ENCODE results near the gene RPN1. TPM values are rescaled to one million over a fixed set of nuclear protein-coding genes. Genes with fewer than 3 reads are reported as not detected.

The RPN1 gene
- total RNA-seq, 1 donor from 2014 or later = 149 TPM

DNA sequence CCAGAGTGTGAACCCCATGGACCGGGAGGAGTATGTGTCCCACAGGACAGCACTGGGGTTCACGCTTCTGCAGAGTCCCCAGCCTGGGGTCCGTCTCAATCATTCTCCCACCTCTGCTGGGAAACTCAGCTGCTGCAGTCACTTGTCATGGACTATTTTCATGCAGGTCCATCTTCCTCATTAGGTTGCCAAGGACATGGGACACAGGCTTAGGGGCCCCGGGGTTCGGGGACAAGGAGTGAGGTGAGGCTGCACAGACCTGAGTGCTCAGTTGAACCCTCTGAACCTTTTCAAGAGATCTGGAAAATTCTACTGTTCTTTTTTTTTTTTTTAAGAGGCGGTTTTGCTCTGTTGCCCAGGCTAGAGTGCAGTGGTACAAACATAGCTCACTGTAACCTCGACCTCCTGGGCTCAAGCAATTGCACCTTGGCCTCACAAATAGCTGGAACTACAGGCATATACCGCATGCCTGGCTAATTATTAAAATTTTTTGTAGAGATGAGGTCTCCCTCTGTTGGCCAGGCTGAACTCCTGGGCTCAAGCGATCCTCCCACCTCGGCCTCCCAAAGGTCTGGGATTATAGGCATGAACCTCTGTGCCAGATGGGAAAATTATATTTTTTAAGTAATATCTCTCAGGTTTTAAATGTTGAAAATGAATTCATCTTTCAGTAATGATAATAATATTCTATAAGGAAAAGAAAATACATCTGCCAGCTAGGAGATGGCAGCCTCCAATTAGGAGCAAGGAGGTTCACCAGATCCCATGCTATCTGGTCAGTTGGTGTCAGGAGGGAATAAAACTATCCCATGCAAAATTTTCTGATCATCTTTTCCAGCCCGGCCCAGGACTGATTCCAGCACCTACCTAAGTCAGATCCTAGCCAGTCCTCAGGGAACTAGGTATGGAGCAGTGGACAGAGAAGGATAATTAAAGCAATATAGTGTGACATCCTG lies 45.2 kb downstream of the RPN1 start:
- Histone ChIP-seq H3K9me3 (no peaks in the 10 kb centered on the region), H3K4me1 (peaks cover 14% of the 10 kb centered on the region), H3K27me3 (no peaks in the 10 kb centered on the region), H3K4me3 (no peak overlapping the region), H3K27ac (no peak overlapping the region), H3K36me3 (no peaks in the 10 kb centered on the region)
- intact Hi-C loops (cut with DNase I) = loop anchor here (10.0 kb wide), 1 partner anchor 431 kb away; no protein-coding TSS in a partner anchor
- no peak for TF ChIP-seq POLR2AphosphoS5 (IDR thresholded peaks at IDR 0.05; ENCODE audit: insufficient read depth in 1 of 2, low read depth in 1 of 2)
- TF ChIP-seq CTCF (IDR thresholded peaks at IDR 0.05) = no peak
- TF ChIP-seq POLR2A (IDR thresholded peaks at IDR 0.05) = no peak
- DNase-seq (ENCODE audit: extremely low spot score in 2 of 2) = no peak

GRCh38 chr3:128603811-128604775 lies 46.5 kb downstream of the RPN1 start:
- DNase-seq (ENCODE audit: extremely low spot score in 2 of 2) = no peak
- peaks cover 14% of the 10 kb centered on the region for H3K4me1 ChIP-seq
- H3K9me3 ChIP-seq = no peaks in the 10 kb centered on the region
- no peaks in the 10 kb centered on the region for H3K36me3 ChIP-seq
- no peaks in the 10 kb centered on the region for H3K27me3 ChIP-seq
- H3K27ac ChIP-seq = no peak overlapping the region
- intact Hi-C loops (cut with DNase I) = loop anchor here (10.0 kb wide), 1 partner anchor 429 kb away; no protein-coding TSS in a partner anchor
- TF ChIP-seq POLR2AphosphoS5 (IDR thresholded peaks at IDR 0.05; ENCODE audit: insufficient read depth in 1 of 2, low read depth in 1 of 2) (no peak), POLR2A (IDR thresholded peaks at IDR 0.05) (no peak)
- H3K4me3 ChIP-seq = no peak overlapping the region

DNA sequence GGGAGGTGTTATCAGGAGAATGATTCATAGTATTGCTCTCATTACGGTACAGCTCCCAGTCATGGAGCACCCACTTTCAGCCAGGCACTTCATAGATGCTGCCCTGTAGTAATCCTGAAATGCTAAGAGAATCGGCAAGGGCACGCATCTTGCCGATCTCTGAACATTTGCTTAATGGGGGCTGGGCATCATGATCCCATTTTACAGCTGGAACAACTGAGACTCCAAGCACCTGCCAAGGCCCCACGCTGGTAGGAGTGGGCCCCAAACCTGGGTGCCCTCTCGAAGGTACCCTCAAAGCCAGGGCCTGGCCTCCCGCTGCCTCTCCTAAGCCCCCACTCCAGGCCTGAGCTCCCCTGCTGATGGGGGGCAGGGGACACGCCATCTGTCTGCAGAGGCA lies 47.3 kb downstream of the RPN1 start:
- no peak for TF ChIP-seq CTCF (IDR thresholded peaks at IDR 0.05)
- no peak for TF ChIP-seq POLR2AphosphoS5 (IDR thresholded peaks at IDR 0.05; ENCODE audit: insufficient read depth in 1 of 2, low read depth in 1 of 2)
- no peak for TF ChIP-seq POLR2A (IDR thresholded peaks at IDR 0.05)
- DNase-seq (ENCODE audit: extremely low spot score in 2 of 2) = no peak
- Histone ChIP-seq H3K4me1 (peaks cover 9% of the 10 kb centered on the region), H3K4me3 (no peak overlapping the region), H3K36me3 (no peaks in the 10 kb centered on the region), H3K9me3 (no peaks in the 10 kb centered on the region), H3K27ac (no peak overlapping the region), H3K27me3 (no peaks in the 10 kb centered on the region)
- intact Hi-C loops (cut with DNase I) = loop anchor here (10.0 kb wide), 1 partner anchor 429 kb away; no protein-coding TSS in a partner anchor

DNA sequence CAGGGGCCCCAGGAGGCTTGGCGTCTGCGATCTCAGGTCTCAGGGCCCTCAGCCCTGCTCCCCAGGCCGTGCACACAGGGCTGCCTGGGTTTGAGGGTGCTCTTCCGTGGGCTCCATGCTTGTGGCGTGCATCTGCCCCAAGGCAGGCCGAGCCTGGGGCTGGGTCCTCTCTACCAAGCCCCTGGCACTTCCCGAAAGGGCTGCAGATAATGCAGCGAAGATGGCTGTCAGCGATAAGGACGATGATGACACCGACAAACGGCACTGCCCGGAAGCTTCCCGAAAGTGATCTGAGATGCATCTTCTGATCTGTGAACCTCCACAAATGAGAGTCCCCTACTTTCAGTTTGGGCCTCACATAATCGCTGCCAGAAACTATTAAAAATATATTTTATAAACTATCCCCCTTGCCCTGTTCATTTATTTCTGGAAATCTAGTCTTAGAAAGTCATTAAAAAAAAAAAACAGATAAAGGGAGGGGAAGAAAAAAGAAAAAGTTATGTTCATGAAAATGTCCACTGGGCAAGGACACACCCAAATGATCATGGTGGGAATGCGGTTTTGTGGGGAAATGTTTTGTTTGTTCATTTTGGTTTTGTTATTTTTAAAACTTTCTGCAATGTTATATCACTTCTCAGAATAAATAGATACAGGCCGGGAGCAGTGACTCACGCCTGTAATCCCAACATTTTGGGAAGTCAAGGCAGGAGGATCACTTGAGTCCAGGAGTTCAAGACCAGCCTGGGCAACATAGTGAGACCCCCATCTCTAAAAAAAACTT lies 51.5 kb downstream of the RPN1 start:
- no peak overlapping the region for H3K4me3 ChIP-seq
- no peaks in the 10 kb centered on the region for H3K36me3 ChIP-seq
- DNase-seq (ENCODE audit: extremely low spot score in 2 of 2) = no peak
- intact Hi-C loops (cut with DNase I) = no loop called here
- no peak overlapping the region for H3K27ac ChIP-seq
- H3K4me1 ChIP-seq = no peaks in the 10 kb centered on the region
- no peaks in the 10 kb centered on the region for H3K9me3 ChIP-seq
- TF ChIP-seq POLR2AphosphoS5 (IDR thresholded peaks at IDR 0.05; ENCODE audit: insufficient read depth in 1 of 2, low read depth in 1 of 2) (no peak), POLR2A (IDR thresholded peaks at IDR 0.05) (no peak), CTCF (IDR thresholded peaks at IDR 0.05) (no peak)
- H3K27me3 ChIP-seq = no peaks in the 10 kb centered on the region

All from vagina (tissue), 2 donors.